Left ventricle myocardium inferior (tissue), 1 donor: Measurements from ENCODE around the gene ANKRD31. TPM values are rescaled to one million over a fixed set of nuclear protein-coding genes. Genes with fewer than 3 reads are reported as not detected.

Source experiments
- DNase-seq: peaks from one replicate; pipeline ENCODE4 v3.0.0-alpha.2; 2020
- H3K27ac ChIP-seq: fragments of 200-600 bp; replicated peaks from 2 replicates; pipeline ENCODE4 v1.8.0; 2021
- H3K27me3 ChIP-seq: fragments of 200-600 bp; 2 replicates; pipeline ENCODE4 v1.8.0; 2021; ENCODE audit warnings: low read depth
- H3K36me3 ChIP-seq: fragments of 200-600 bp; 2 replicates; pipeline ENCODE4 v1.8.0; 2021
- H3K4me1 ChIP-seq: fragments of 200-600 bp; 2 replicates; pipeline ENCODE4 v1.8.0; 2021
- H3K4me3 ChIP-seq: fragments of 200-600 bp; 2 replicates; pipeline ENCODE4 v1.8.0; 2021; ENCODE audit warnings: mild to moderate bottlenecking, moderate library complexity
- H3K9me3 ChIP-seq: fragments of 200-600 bp; replicated peaks from 2 replicates; pipeline ENCODE4 v1.8.0; 2021
- CTCF ChIP-seq: fragments of 200-600 bp; IDR thresholded peaks from 2 replicates; pipeline ENCODE4 v1.8.0; 2021; ENCODE audit warnings: antibody characterized with exemption, mild to moderate bottlenecking, borderline replicate concordance
- intact Hi-C: fragments of 100-400 bp; cut with micrococcal nuclease; formaldehyde crosslinking; loops from one replicate; pipeline ENCODE4 v1.11.0; 2022
- total RNA-seq: library from RNA; stranded (reverse); fragmentation: NEBNext Ultra II Directional; extraction: Animal tissue kit (Norgen Biotek cat#: 25700); gene quantifications from one replicate; pipeline ENCODE4 v1.2.1, GENCODE V29; 2021
- donor health status: DM: no; HTN: yes; CAD: no; lungs with severe emphysema.

Gene ANKRD31
- total RNA-seq, 1 donor from 2014 or later = 0.11 TPM

DNA sequence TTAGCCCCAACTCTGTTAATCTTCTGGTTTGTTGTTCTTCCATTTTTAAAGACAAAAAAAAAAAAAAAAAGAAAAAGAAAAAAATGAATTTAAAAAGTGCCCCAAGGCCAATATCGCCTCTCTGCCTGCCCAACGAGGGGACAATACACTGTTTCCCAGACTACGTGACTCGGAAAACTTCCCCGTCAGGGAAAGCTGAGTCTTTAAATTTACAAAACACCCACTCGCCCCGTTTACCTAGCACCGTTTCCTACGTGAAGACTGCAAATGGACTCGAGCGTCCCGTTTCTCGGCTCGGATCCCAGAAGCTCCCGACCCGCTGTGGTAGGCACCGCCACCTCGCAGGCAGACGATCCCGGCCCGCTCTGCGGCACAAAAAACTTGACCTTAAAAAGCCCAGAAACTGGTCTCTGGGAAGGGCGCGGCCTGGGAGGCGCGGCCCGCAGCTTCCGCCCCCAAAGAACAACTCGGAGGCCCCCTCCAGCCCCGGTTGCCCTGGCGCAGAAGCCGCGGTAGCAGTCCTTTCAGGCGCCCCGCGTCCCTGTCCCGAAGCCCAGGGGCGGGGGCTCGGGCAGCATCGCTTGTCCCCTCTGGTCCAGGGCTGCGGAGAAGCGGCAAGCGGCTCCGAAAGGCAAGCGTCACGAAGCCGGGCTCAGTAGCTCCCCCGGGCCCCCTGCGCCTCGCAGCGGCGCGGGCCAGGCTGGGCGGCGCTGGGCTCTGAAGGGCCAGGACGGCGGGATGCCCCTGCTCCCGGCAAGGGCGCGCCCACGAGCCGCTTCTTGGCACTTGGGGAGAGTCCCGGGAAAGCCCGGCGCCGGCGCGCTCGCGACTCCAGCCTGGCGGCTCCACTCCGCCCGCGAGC, 184.3 kb downstream of the ANKRD31 start, which contains the start of gene GCNT4:
TSS of gene GCNT4 (minus strand) at position 367 of the 862 bp plus-strand sequence. CDS start 22,521 bp downstream, outside the sequence.
- DNase-seq = peak; percentile 54
- peak within 1 kb of the TSS; percentile 88 for H3K4me3 ChIP-seq
- no peaks in the 10 kb centered on the region for H3K9me3 ChIP-seq
- intact Hi-C loops = no loop called here
- H3K27me3 ChIP-seq = peaks cover 6% of the 10 kb centered on the region
- peak within 1 kb of the TSS; percentile 92 for H3K27ac ChIP-seq
- no peaks in the 10 kb centered on the region for H3K36me3 ChIP-seq
- TF ChIP-seq CTCF = no peak
- peaks cover 49% of the 10 kb centered on the region for H3K4me1 ChIP-seq

DNA sequence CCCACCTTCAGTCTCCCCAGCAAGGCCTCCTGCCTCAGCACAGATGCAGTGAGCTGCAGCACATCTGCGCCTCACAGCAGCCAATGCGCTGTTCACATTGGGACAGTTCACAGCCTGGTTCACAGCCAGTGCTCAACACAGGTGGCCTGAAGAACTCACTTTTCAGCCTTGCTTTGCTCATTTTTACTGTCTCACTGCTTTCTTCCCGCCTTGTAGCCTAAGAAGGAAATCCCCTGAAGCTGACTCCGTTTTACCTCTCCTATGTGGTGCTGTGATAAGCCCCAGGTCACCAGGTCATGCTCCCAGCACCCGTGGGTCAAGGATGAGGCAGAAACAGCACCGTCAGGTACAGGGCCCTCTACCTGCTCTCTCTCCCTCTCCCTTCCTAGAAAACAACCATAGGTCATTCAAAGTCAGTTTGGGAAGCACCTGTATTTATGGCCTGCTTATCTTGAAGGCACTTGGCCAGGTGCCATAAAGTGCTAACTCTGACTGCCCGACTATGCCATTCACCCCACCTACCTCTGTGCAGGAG, 185.4 kb downstream of the ANKRD31 start:
- no peaks in the 10 kb centered on the region for H3K36me3 ChIP-seq
- H3K9me3 ChIP-seq = no peaks in the 10 kb centered on the region
- DNase-seq = no peak
- intact Hi-C loops = no loop called here
- peak overlapping the region; percentile 88 for H3K4me3 ChIP-seq
- peaks cover 2% of the 10 kb centered on the region for H3K27me3 ChIP-seq
- H3K27ac ChIP-seq = no peak overlapping the region
- H3K4me1 ChIP-seq = peaks cover 45% of the 10 kb centered on the region
- TF ChIP-seq CTCF = no peak

GRCh38 chr5:75050415-75050814, 186.3 kb downstream of the ANKRD31 start:
- no peaks in the 10 kb centered on the region for H3K36me3 ChIP-seq
- DNase-seq = no peak
- TF ChIP-seq CTCF = no peak
- peaks cover 45% of the 10 kb centered on the region for H3K4me1 ChIP-seq
- no peaks in the 10 kb centered on the region for H3K27me3 ChIP-seq
- H3K9me3 ChIP-seq = no peaks in the 10 kb centered on the region
- intact Hi-C loops = no loop called here
- H3K4me3 ChIP-seq = no peak overlapping the region
- H3K27ac ChIP-seq = no peak overlapping the region

DNA sequence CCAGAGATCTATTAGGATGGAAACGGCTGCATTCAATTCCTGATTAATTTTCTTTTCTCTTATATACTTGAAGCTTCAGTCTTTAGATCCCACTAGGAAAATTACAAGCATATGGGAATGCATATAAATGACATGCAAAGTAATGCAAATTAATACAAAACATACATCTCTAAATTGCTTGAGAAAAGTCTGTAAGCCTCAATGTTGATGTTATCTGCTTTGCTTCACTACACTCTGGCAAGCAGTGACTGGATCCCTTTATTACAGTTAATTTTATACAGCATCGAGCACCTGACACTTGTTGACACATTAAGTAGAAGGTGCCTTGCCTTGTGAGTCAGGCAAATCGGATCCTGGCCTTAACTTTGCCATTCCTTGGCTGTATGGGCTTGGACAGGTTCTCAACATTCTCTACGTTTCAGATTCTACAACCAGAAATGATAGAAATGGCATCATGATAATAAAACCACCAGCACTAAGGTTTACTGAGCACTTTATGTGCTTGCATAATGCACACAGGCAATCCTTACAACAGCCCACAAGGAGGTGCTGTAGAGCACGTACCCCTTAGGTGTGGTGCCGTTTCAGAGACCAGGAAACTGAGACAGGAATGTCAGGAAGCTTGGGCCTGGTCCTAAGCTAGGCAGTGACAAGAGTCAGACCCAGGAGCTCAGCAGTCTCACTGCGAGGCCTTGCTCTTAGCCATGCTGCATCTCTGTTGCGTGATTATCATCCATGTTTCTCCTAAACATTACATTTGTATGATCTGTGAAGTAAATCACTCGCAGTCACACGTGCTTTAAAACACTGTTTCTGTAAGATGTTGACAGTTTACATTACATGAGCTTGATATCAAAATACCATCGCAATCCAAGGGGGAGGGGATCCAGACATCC, 187.0 kb downstream of the ANKRD31 start:
- Histone ChIP-seq H3K27me3 (no peaks in the 10 kb centered on the region), H3K9me3 (no peaks in the 10 kb centered on the region), H3K4me3 (no peak overlapping the region), H3K27ac (no peak overlapping the region), H3K36me3 (no peaks in the 10 kb centered on the region), H3K4me1 (peaks cover 42% of the 10 kb centered on the region)
- intact Hi-C loops = no loop called here
- peak; percentile 28 for DNase-seq
- peak; percentile 78 for TF ChIP-seq CTCF

DNA sequence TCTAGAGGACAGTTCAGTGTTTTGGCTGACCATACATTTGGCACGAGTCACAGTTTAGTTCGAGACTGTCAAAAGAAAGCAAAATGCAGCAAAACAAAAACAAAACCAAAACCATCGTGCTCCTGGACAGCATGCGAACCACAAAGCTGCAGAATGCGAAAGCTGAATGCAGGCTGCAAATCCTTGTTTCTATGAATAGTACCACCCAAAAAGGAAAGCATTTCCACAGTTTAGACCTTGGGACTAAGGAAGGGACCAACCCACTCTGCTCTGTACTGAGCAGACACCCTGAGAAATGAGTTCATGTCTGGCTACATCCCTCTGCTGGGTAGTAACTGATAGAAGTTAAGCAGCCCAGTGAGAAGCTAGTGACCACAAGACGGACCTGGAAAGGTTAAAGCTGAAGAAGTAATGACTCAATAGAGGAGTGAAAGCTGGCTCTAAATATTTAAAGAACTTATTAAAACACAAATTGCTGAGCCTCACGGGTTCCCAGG, 188.2 kb downstream of the ANKRD31 start:
- Histone ChIP-seq H3K27me3 (no peaks in the 10 kb centered on the region), H3K9me3 (no peaks in the 10 kb centered on the region), H3K27ac (no peak overlapping the region), H3K4me3 (no peak overlapping the region), H3K4me1 (peaks cover 30% of the 10 kb centered on the region), H3K36me3 (peaks cover under 1% of the 10 kb centered on the region)
- DNase-seq = no peak
- TF ChIP-seq CTCF = no peak
- intact Hi-C loops = no loop called here
